OCI-LY3 (cell line): ENCODE results near the gene CMSS1.

Source experiments
- H2AFZ ChIP-seq: fragments of 200-600, 300-600 bp; shearing (Covaris generic); 2 replicates; pipeline ENCODE4 v1.6.0; 2014; ENCODE audit warnings: antibody characterized with exemption, low read depth, low read length
- H3K27ac ChIP-seq: fragments of 200-600, 300-600 bp; sonication (generic); 2 replicates; pipeline ENCODE4 v1.5.1; 2014; ENCODE audit warnings: mild to moderate bottlenecking, low read length, moderate library complexity, mixed read lengths
- H3K27me3 ChIP-seq: fragments of 200-600, 300-600 bp; sonication (generic); 2 replicates; pipeline ENCODE4 v1.6.1; 2014; ENCODE audit warnings: low read depth, low read length, mixed read lengths
- H3K36me3 ChIP-seq: fragments of 200-600, 300-600 bp; sonication (generic); replicated peaks from 2 replicates; pipeline ENCODE3; 2014; ENCODE audit warnings: low read depth, low read length, mixed read lengths
- H3K4me1 ChIP-seq: fragments of 300-600, 200-600 bp; sonication (generic); 2 replicates; pipeline ENCODE4 v1.6.1; 2014; ENCODE audit warnings: low read length, mixed read lengths
- H3K4me2 ChIP-seq: fragments of 200-600, 300-600 bp; sonication (generic); 2 replicates; pipeline ENCODE4 v1.6.1; 2014; ENCODE audit warnings: low read length, mixed read lengths
- H3K4me3 ChIP-seq: fragments of 300-600, 200-600 bp; sonication (generic); 2 replicates; pipeline ENCODE4 v1.5.1; 2014; ENCODE audit warnings: antibody characterized with exemption, mild to moderate bottlenecking, low read length, moderate library complexity
- H3K79me2 ChIP-seq: fragments of 300-600, 200-600 bp; shearing (Covaris generic); 2 replicates; pipeline ENCODE4 v1.6.1; 2014; ENCODE audit warnings: mild to moderate bottlenecking, low read length, mixed read lengths
- H3K9ac ChIP-seq: fragments of 300-600, 200-600 bp; shearing (Covaris generic); 2 replicates; pipeline ENCODE4 v1.6.0; 2014; ENCODE audit warnings: mild to moderate bottlenecking, low read length, moderate library complexity
- H3K9me3 ChIP-seq: fragments of 200-600, 300-600 bp; shearing (Covaris generic); 2 replicates; pipeline ENCODE4 v1.6.1; 2014; ENCODE audit warnings: low read length, mixed read lengths; ENCODE audit not compliant: insufficient read depth
- H4K20me1 ChIP-seq: fragments of 200-600, 300-600 bp; sonication (generic); 2 replicates; pipeline ENCODE4 v1.6.1; 2016; ENCODE audit warnings: low read length, mixed read lengths; ENCODE audit not compliant: insufficient read depth
- EZH2phosphoT487 ChIP-seq: fragments of 200-600 bp; shearing (Covaris generic); IDR thresholded peaks from 2 replicates; pipeline ENCODE4 v1.6.1; 2018; ENCODE audit warnings: antibody characterized with exemption, mixed run types, low read depth
- TF ChIP-seq, protein P1 (sequence below): fragments of 200-600, 300-600 bp; sonication (generic); IDR thresholded peaks from 2 replicates; pipeline ENCODE4 v1.5.1; 2014; ENCODE audit warnings: antibody characterized with exemption, low read length, low read depth

CMSS1 gene

DNA sequence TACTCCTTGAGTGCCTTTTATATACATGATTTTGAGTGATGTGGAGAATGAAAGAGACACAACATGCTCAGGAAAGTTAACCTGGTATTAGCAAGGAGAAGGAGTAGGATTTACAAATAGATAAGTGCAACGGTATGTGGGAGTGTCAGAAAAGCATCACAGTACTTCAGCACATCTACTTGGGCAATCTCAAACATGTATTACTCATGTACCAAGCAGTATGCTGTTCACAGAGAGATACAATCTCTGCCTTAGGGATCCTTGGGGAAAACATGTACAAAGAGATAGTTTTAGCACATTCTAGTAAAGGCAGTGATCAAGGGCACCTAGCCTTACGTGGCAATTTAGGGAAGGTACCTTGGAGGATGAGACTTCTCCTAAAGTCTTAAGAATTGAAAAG lies 150.1 kb downstream of the CMSS1 start:
- Histone ChIP-seq H4K20me1 (no peaks in the 10 kb centered on the region), H3K9me3 (no peaks in the 10 kb centered on the region), H3K4me2 (no peak overlapping the region), H3K4me1 (no peaks in the 10 kb centered on the region), H3K79me2 (no peaks in the 10 kb centered on the region), H3K9ac (no peak overlapping the region), H2AFZ (no peak overlapping the region), H3K27me3 (no peaks in the 10 kb centered on the region), H3K4me3 (no peak overlapping the region), H3K36me3 (no peaks in the 10 kb centered on the region), H3K27ac (no peak overlapping the region)
- TF ChIP-seq, protein P1, sequence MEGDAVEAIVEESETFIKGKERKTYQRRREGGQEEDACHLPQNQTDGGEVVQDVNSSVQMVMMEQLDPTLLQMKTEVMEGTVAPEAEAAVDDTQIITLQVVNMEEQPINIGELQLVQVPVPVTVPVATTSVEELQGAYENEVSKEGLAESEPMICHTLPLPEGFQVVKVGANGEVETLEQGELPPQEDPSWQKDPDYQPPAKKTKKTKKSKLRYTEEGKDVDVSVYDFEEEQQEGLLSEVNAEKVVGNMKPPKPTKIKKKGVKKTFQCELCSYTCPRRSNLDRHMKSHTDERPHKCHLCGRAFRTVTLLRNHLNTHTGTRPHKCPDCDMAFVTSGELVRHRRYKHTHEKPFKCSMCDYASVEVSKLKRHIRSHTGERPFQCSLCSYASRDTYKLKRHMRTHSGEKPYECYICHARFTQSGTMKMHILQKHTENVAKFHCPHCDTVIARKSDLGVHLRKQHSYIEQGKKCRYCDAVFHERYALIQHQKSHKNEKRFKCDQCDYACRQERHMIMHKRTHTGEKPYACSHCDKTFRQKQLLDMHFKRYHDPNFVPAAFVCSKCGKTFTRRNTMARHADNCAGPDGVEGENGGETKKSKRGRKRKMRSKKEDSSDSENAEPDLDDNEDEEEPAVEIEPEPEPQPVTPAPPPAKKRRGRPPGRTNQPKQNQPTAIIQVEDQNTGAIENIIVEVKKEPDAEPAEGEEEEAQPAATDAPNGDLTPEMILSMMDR = no peak
- TF ChIP-seq EZH2phosphoT487 = no peak

- Histone ChIP-seq H3K4me1 (no peaks in the 10 kb centered on the region), H3K4me2 (no peak overlapping the region), H3K79me2 (no peaks in the 10 kb centered on the region), H3K36me3 (no peaks in the 10 kb centered on the region), H3K27me3 (no peaks in the 10 kb centered on the region), H3K27ac (no peak overlapping the region), H2AFZ (no peak overlapping the region), H3K9me3 (no peaks in the 10 kb centered on the region), H3K9ac (no peak overlapping the region), H4K20me1 (no peaks in the 10 kb centered on the region), H3K4me3 (no peak overlapping the region)
- TF ChIP-seq, protein P1 = no peak
- TF ChIP-seq EZH2phosphoT487 = no peak
Observed at GRCh38 chr3:99969136-99969535, 151.5 kb downstream of the CMSS1 start.

DNA sequence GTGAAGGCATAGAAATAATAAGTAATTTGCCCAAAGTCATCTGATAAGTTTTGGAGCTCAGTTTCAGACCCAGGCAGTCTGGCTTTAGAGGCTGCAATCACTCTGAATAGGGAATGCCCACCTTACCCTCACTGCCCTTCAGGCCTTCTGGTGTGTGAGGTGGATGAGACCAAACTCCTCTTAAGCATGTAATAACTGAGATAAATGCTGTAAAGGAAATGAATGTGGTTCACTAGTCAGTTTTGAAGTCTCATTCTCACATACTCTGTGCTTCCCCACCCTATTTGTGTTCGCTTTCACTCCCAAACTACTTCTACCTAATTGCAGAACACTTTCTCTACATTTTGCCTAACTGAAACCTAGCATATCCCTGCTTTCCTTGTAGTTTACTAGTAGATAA lies 152.5 kb downstream of the CMSS1 start:
- Histone ChIP-seq H3K27me3 (no peaks in the 10 kb centered on the region), H3K4me2 (no peak overlapping the region), H3K27ac (no peak overlapping the region), H4K20me1 (no peaks in the 10 kb centered on the region), H3K36me3 (no peaks in the 10 kb centered on the region), H3K79me2 (no peaks in the 10 kb centered on the region), H2AFZ (no peak overlapping the region), H3K4me3 (no peak overlapping the region), H3K4me1 (no peaks in the 10 kb centered on the region), H3K9ac (no peak overlapping the region), H3K9me3 (no peaks in the 10 kb centered on the region)
- TF ChIP-seq, protein P1 = no peak
- TF ChIP-seq EZH2phosphoT487 = no peak

- no peaks in the 10 kb centered on the region for H3K36me3 ChIP-seq
- no peak overlapping the region for H3K27ac ChIP-seq
- H3K9ac ChIP-seq = no peak overlapping the region
- no peaks in the 10 kb centered on the region for H3K79me2 ChIP-seq
- H3K4me3 ChIP-seq = no peak overlapping the region
- no peaks in the 10 kb centered on the region for H3K27me3 ChIP-seq
- no peaks in the 10 kb centered on the region for H3K9me3 ChIP-seq
- TF ChIP-seq, protein P1 = no peak
- no peak for TF ChIP-seq EZH2phosphoT487
- no peak overlapping the region for H2AFZ ChIP-seq
- no peak overlapping the region for H3K4me2 ChIP-seq
- H3K4me1 ChIP-seq = no peaks in the 10 kb centered on the region
- H4K20me1 ChIP-seq = no peaks in the 10 kb centered on the region
Observed at GRCh38 chr3:99971761-99972160, 154.1 kb downstream of the CMSS1 start.
